ENCODE results near the gene CNTNAP2.

- no peak for TF ChIP-seq CTCF (IDR thresholded peaks at IDR 0.05)
- TF ChIP-seq POLR2A (IDR thresholded peaks at IDR 0.05) = no peak
- TF ChIP-seq EP300 (IDR thresholded peaks at IDR 0.05) = no peak
- TF ChIP-seq POLR2AphosphoS5 (IDR thresholded peaks at IDR 0.05) = no peak
Measured at GRCh38 chr7:147496209-147496608, 1379.6 kb downstream of the CNTNAP2 start.

Measured in stomach (tissue), 4 donors.